ENCODE measurements around the gene ACTMAP. TPM values are rescaled to one million over a fixed set of nuclear protein-coding genes. Genes with fewer than 3 reads are reported as not detected.
A peak's percentile ranks its signal among the peaks of the same experiment; 100 is the strongest.

Gene ACTMAP
- total and polyA plus RNA-seq, 9 of the 15 experiments (the other 6 are each of a cell fraction or from before 2014, with no cell fraction given) = 1.7 to 16.6 (median 4.9) TPM

GRCh38 chr19:40717880-40718773, 32.1 kb downstream of the ACTMAP start (continued):
- TF ChIP-seq UBTF (IDR thresholded peaks at IDR 0.05; ENCODE audit: borderline replicate concordance in 1 of 2, low read depth in 2 of 2, low read length in 2 of 2) (peak in 1 of 2 experiments; percentile 0; a peak in 1 of 4 replicates), ZNF316 (IDR thresholded peaks at IDR 0.05) (peak; percentile 95), KDM5B (IDR thresholded peaks at IDR 0.05; ENCODE audit: insufficient replicate concordance, low read depth, low read length) (peak; percentile 50), MAFF (IDR thresholded peaks at IDR 0.05; ENCODE audit: low read length) (peak; percentile 61), SIN3A (IDR thresholded peaks at IDR 0.05; ENCODE audit: borderline replicate concordance in 2 of 2, control insufficient read depth in 1 of 2, low read depth in 2 of 2, low read length in 2 of 2) (peak in 1 of 2 experiments; percentile 6; a peak in 1 of 4 replicates), POU5F1 (IDR thresholded peaks at IDR 0.05; ENCODE audit: borderline replicate concordance, low read depth, low read length, partially characterized antibody) (no peak), ATF3 (IDR thresholded peaks at IDR 0.05) (peak; percentile 25), ATF3 (CRISPR knock-in tag; conservative IDR thresholded peaks at IDR 0.05) (no peak)

All from K562 (cell line).